Measurements from ENCODE around the gene AGPAT2.

Gene AGPAT2

GRCh38 chr9:136672431-136673087 lies 14.7 kb downstream of the AGPAT2 start:
- no peak for DNase-seq

GRCh38 chr9:136671646-136672430 lies 15.4 kb downstream of the AGPAT2 start:
- no peak for DNase-seq

- no peak for DNase-seq
Measured at GRCh38 chr9:136671254-136671614, 16.0 kb downstream of the AGPAT2 start.

GRCh38 chr9:136670576-136671253 lies 16.5 kb downstream of the AGPAT2 start:
- DNase-seq = no peak

GRCh38 chr9:136669791-136670464 lies 17.3 kb downstream of the AGPAT2 start:
- DNase-seq = no peak

GRCh38 chr9:136668983-136669790 lies 18.1 kb downstream of the AGPAT2 start:
- peak; percentile 23 for DNase-seq

- no peak for DNase-seq
Measured at GRCh38 chr9:136667940-136668760, 19.1 kb downstream of the AGPAT2 start.

- no peak for DNase-seq
Measured at GRCh38 chr9:136667214-136667939, 19.9 kb downstream of the AGPAT2 start.

- no peak for DNase-seq
Measured at GRCh38 chr9:136666372-136667213, 20.7 kb downstream of the AGPAT2 start.

GRCh38 chr9:136665704-136666371 lies 21.4 kb downstream of the AGPAT2 start:
- peak; percentile 10 for DNase-seq

- no peak for DNase-seq
Measured at GRCh38 chr9:136665111-136665703, 22.1 kb downstream of the AGPAT2 start.

- no peak for DNase-seq
Measured at GRCh38 chr9:136664000-136664915, 23.0 kb downstream of the AGPAT2 start.

GRCh38 chr9:136662656-136663581 lies 24.3 kb downstream of the AGPAT2 start, which contains the start of gene EGFL7:
Gene EGFL7 (plus strand): TSS chr9:136662916. CDS start chr9:136668283, 5,367 bp downstream.
- no peak for DNase-seq

GRCh38 chr9:136662326-136662655 lies 25.0 kb downstream of the AGPAT2 start:
- DNase-seq = no peak

- DNase-seq = no peak
Measured at GRCh38 chr9:136661641-136662325, 25.5 kb downstream of the AGPAT2 start.

GRCh38 chr9:136660971-136661550 lies 26.2 kb downstream of the AGPAT2 start:
- no peak for DNase-seq

All from NCI-H226 (cell line).